ENCODE data around the gene ORC3. TPM values are rescaled to one million over a fixed set of nuclear protein-coding genes. Genes with fewer than 3 reads are reported as not detected.
"Not testable (repeated sequence)": the region's sequence is repeated elsewhere in the genome, so short reads cannot be mapped to it uniquely, and the experiment has no call there.

Gene ORC3
- polyA plus RNA-seq, 1 donor, result 27.0 TPM

DNA sequence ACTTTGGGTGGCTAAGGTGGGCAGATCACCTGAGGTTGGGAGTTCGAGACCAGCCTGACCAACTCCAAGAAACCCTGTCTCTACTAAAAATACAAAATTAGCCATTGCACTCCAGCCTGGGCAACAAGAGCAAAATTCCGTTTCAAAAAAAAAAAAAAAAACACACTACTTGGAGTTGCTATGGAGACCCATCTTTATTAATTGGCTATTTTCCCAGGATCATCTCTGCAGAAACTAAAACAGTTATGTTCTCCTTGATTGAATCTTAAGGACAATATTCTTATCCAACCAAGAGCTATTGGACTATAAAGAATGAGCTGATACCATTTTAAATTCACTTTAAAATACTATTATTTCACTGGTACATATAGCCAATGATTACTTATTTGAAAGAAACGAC, 97.4 kb downstream of the ORC3 start:
- Histone ChIP-seq H3K27me3 (ENCODE audit: control insufficient read depth, insufficient read depth, low read length) (no peaks in the 10 kb centered on the region), H3K4me1 (ENCODE audit: control insufficient read depth, insufficient read depth, low read length) (peaks cover 13% of the 10 kb centered on the region), H3K4me3 (ENCODE audit: low read length) (no peak overlapping the region), H3K36me3 (ENCODE audit: control insufficient read depth, insufficient read depth, low read length) (peaks cover 9% of the 10 kb centered on the region), H3K9me3 (ENCODE audit: control insufficient read depth, low read depth, low read length) (no peaks in the 10 kb centered on the region), H3K27ac (ENCODE audit: low read length) (no peak overlapping the region)
- no peak for DNase-seq
- 83% methylated on average over 1 of the region's 3 CpGs for WGBS (ENCODE audit: insufficient coverage, low lambda C conversion rate)

DNA sequence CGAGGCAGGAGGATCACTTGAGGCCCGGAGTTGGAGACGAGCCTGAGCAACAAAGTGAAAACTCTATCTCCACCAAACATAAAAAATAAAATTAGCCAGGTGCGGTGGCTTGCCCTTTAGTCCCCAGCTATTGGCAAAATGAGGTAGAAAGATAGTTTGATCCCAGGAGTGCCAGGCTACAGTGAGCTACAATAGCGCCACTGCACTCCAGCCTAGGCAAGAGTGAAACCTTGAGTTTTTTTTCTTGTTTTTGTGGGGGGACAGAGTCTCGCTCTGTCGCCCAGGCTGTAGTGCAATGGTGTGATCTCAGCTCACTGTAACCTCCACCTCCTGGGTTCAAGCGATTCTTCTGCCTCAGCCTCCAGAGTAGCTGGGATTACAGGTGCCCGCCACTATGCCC, 98.0 kb downstream of the ORC3 start:
- H3K27ac ChIP-seq (ENCODE audit: low read length); DNase-seq; H3K36me3 ChIP-seq (ENCODE audit: control insufficient read depth, insufficient read depth, low read length); H3K9me3 ChIP-seq (ENCODE audit: control insufficient read depth, low read depth, low read length); H3K4me3 ChIP-seq (ENCODE audit: low read length); H3K27me3 ChIP-seq (ENCODE audit: control insufficient read depth, insufficient read depth, low read length): not testable (repeated sequence)
- peaks cover 13% of the 10 kb centered on the region for H3K4me1 ChIP-seq (ENCODE audit: control insufficient read depth, insufficient read depth, low read length)
- WGBS (ENCODE audit: insufficient coverage, low lambda C conversion rate), result no CpG with 5 or more reads among the region's 9 CpGs

DNA sequence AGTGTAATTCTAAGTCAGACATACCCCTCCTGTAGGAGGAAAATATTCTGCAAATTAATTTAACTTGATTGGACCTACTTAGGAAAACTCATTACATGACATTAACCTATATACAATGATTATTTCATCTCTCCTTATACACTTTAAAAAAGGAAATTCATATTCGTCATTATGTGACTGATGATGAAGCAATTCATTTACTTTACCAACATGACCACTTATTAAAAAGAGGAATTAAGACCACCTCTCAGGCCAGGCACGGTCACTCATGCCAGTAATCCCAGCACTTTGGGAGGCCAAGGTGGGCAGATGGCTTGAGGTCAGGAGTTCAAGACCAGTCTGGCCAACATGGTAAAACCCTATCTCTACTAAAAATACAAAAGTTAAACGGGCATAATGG, 100.5 kb downstream of the ORC3 start:
- Histone ChIP-seq H3K36me3 (ENCODE audit: control insufficient read depth, insufficient read depth, low read length) (peaks cover 9% of the 10 kb centered on the region), H3K27me3 (ENCODE audit: control insufficient read depth, insufficient read depth, low read length) (no peaks in the 10 kb centered on the region), H3K4me1 (ENCODE audit: control insufficient read depth, insufficient read depth, low read length) (peaks cover 3% of the 10 kb centered on the region), H3K27ac (ENCODE audit: low read length) (no peak overlapping the region), H3K4me3 (ENCODE audit: low read length) (no peak overlapping the region), H3K9me3 (ENCODE audit: control insufficient read depth, low read depth, low read length) (no peaks in the 10 kb centered on the region)
- no peak for DNase-seq
- WGBS (ENCODE audit: insufficient coverage, low lambda C conversion rate), result 100% methylated on average over 1 of the region's 3 CpGs

DNA sequence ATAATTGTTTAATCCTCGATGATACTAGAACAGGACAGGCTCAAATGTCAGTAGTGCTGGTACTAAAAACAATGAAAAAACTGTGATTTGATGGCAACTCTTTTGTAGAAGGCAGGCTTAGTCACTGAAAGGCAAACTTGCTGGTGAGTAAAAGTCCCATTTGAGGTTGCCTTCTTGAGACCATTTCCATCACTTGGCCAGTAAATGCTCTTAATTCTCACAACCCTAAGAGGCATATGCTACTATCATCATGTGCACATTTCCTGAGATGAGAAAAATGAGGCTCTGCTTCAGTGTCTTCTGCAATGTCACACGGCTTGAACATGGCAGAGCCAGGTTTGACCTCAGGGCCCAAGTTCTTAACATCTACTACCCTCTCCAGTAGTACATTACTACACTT, 102.2 kb downstream of the ORC3 start:
- WGBS (ENCODE audit: insufficient coverage, low lambda C conversion rate), result 75% methylated on average over 1 of the region's 2 CpGs
- DNase-seq, result no peak
- no peaks in the 10 kb centered on the region for H3K9me3 ChIP-seq (ENCODE audit: control insufficient read depth, low read depth, low read length)
- peak overlapping the region; percentile 42 for H3K27ac ChIP-seq (ENCODE audit: low read length)
- H3K4me1 ChIP-seq (ENCODE audit: control insufficient read depth, insufficient read depth, low read length), result peaks cover 8% of the 10 kb centered on the region
- peaks cover 9% of the 10 kb centered on the region for H3K36me3 ChIP-seq (ENCODE audit: control insufficient read depth, insufficient read depth, low read length)
- no peaks in the 10 kb centered on the region for H3K27me3 ChIP-seq (ENCODE audit: control insufficient read depth, insufficient read depth, low read length)
- no peak overlapping the region for H3K4me3 ChIP-seq (ENCODE audit: low read length)

DNA sequence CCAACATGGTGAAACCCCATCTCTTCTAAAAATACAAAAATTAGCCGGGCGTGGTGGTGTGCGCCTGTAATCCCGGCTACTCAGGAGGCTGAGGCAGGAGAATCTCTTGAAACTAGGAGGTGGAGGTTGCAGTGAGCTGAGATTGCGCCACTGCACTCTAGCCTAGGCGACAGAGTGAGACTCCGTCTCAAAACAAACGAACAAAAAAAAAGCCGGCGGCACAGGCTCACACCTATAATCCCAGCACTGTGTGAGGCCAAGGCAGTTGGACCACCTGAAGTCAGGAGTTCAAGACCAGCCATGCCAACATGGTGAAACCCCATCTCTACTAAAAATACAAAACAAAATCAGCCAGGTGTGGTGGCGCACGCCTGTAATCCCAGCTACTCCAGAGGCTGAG, 106.9 kb downstream of the ORC3 start:
- not testable (repeated sequence) for DNase-seq; H3K36me3 ChIP-seq (ENCODE audit: control insufficient read depth, insufficient read depth, low read length); H3K27ac ChIP-seq (ENCODE audit: low read length); H3K27me3 ChIP-seq (ENCODE audit: control insufficient read depth, insufficient read depth, low read length); H3K4me3 ChIP-seq (ENCODE audit: low read length); H3K9me3 ChIP-seq (ENCODE audit: control insufficient read depth, low read depth, low read length)
- WGBS (ENCODE audit: insufficient coverage, low lambda C conversion rate), result 90% methylated on average over 2 of the region's 12 CpGs
- H3K4me1 ChIP-seq (ENCODE audit: control insufficient read depth, insufficient read depth, low read length), result peaks cover 13% of the 10 kb centered on the region

DNA sequence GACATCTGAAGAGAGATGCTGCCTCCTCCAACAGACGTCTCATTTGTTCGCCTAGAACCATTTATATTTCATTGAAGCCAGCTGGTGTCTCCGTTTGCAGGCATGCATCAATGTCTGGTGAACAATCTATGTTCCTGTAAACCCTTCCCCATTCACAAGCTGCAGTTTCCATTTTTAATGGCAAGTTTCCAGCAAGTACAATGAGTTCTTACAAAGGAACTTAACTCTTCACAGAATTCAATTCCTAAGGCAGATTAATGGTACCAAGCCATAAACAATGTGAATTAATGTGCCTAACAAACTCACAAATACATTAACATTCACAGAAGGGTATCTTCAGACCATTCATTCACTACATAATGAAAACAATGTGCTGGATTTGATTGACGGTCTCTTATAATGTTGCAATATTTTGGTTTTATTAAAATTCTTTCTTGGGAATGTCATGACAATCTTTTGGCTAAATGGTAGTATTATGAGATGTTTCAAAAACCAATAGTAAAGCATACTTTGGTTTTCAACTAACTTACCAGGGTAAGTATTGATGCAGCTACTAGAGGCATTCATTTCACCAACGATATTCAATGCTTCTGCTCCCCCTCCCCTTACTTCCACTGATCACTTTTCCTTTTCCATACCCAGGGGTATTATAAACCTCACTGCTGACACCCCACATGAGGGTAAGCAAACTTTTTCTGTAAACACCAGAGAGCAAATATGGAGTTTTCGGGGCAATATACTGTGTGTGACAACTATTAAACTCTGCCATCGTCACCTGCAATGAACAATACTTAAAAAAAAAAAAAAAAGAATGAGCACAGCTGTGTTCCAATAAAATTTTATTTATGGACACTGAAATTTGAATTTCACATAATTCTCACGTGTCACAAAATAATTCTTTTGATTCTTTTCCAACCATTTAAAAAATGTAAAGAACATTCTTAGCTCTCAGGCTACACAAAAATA, 107.9 kb downstream of the ORC3 start:
- Histone ChIP-seq H3K4me3 (ENCODE audit: low read length) (peak overlapping the region; percentile 93), H3K4me1 (ENCODE audit: control insufficient read depth, insufficient read depth, low read length) (peaks cover 13% of the 10 kb centered on the region), H3K36me3 (ENCODE audit: control insufficient read depth, insufficient read depth, low read length) (peaks cover 2% of the 10 kb centered on the region), H3K27me3 (ENCODE audit: control insufficient read depth, insufficient read depth, low read length) (no peaks in the 10 kb centered on the region), H3K27ac (ENCODE audit: low read length) (peak overlapping the region; percentile 98), H3K9me3 (ENCODE audit: control insufficient read depth, low read depth, low read length) (no peaks in the 10 kb centered on the region)
- DNase-seq, result peak in 1 of 2 donors; percentile 48
- WGBS (ENCODE audit: insufficient coverage, low lambda C conversion rate), result 39% methylated on average over 4 of the region's 8 CpGs

DNA sequence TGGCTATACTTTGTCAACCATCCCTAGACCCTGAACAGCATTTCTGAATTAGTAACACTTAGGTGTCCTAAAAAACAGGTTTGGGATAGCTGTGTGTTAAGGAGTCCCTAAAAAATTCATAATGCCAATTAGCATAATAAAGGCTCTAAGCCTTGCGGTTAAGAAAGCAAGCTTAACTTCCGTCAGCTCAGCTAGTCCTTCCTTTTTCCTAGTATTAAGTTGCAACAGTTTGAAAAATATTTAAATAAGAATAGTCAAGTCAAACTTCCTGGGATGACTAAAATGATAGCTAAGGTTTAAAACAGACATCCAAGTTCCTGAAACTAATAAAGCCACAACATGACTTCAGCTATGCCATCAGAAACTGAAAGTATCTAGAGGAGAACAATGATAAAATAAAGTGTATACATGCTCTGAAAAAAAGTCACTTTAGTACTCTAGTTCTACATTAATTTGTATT, 108.6 kb downstream of the ORC3 start:
- no CpG with 5 or more reads among the region's 2 CpGs for WGBS (ENCODE audit: insufficient coverage, low lambda C conversion rate)
- Histone ChIP-seq H3K36me3 (ENCODE audit: control insufficient read depth, insufficient read depth, low read length) (peaks cover 2% of the 10 kb centered on the region), H3K27ac (ENCODE audit: low read length) (peak overlapping the region; percentile 98), H3K9me3 (ENCODE audit: control insufficient read depth, low read depth, low read length) (no peaks in the 10 kb centered on the region), H3K4me3 (ENCODE audit: low read length) (peak overlapping the region; percentile 93), H3K4me1 (ENCODE audit: control insufficient read depth, insufficient read depth, low read length) (peaks cover 16% of the 10 kb centered on the region), H3K27me3 (ENCODE audit: control insufficient read depth, insufficient read depth, low read length) (no peaks in the 10 kb centered on the region)
- DNase-seq, result peak in 1 of 2 donors; percentile 55

DNA sequence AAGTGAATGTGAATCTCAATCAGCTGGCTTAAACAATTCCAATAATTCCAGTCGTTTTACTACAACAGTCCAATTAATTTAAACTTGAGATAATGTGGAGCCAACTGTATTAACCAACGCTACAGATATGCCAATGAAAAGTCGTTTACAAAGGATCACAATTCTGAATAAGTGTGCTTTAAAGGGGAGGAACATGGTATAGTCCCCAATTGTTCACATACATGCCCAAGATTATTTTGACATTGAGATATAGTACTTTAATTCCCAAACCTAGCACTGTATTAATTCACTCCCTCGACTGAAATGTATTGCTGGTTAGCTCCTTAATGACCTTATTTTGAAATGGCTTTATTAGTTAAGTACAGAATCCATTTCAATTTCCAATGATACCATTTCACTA, 109.6 kb downstream of the ORC3 start:
- WGBS (ENCODE audit: insufficient coverage, low lambda C conversion rate), result 0% methylated on average over 1 of the region's 4 CpGs
- Histone ChIP-seq H3K4me3 (ENCODE audit: low read length) (peak overlapping the region; percentile 93), H3K27ac (ENCODE audit: low read length) (peak overlapping the region; percentile 98), H3K4me1 (ENCODE audit: control insufficient read depth, insufficient read depth, low read length) (peaks cover 16% of the 10 kb centered on the region), H3K36me3 (ENCODE audit: control insufficient read depth, insufficient read depth, low read length) (peaks cover 2% of the 10 kb centered on the region), H3K27me3 (ENCODE audit: control insufficient read depth, insufficient read depth, low read length) (no peaks in the 10 kb centered on the region), H3K9me3 (ENCODE audit: control insufficient read depth, low read depth, low read length) (no peaks in the 10 kb centered on the region)
- DNase-seq, result peak in 1 of 2 donors; percentile 29

DNA sequence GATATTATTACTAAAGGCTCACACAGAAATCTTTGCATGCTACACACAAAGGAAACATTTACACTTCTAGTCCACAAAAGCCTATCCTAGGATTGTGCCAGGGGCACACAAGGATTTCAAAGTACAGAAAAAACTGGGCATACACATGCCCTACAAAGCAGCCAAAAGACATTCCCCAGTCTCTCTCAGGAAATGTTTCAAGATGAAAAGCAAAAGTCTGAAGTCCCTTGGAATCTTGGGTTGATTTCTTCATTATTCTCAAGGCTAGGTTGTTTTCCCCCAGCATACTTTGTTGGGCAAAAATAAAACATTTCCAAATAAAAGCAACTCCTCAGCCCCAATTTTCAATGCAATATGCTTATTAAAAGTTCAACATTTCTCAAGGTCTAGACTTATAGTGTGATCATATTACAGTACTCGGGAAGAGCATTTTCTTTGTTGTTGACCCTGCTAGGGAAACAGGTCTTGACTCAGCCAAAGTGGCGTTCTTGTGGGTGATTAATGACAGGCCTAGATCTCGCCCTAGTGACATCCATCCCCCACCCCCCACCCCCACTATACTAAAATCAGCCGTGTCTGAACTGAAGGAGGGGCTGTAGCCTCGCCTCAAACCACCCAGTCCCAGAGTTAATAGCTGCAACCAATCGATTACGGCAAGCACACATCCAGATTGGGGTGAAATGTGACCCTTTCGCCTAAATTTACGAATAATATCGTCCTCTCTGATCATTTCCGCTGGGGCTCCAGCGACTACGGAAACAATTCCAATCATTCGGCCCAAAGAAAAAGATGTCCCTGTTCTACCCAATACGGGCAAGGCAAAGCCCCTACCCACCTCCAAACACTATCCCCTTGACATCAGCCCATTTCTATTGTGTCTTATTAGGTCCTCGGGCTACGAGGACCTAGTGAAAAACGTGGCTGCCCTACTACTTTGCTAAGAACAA, 110.7 kb downstream of the ORC3 start:
- no peaks in the 10 kb centered on the region for H3K27me3 ChIP-seq (ENCODE audit: control insufficient read depth, insufficient read depth, low read length)
- peak; percentile 64 to 82 for DNase-seq
- H3K9me3 ChIP-seq (ENCODE audit: control insufficient read depth, low read depth, low read length), result no peaks in the 10 kb centered on the region
- H3K4me3 ChIP-seq (ENCODE audit: low read length), result peak overlapping the region; percentile 93
- H3K36me3 ChIP-seq (ENCODE audit: control insufficient read depth, insufficient read depth, low read length), result peaks cover 2% of the 10 kb centered on the region
- peak overlapping the region; percentile 98 for H3K27ac ChIP-seq (ENCODE audit: low read length)
- no CpG with 5 or more reads among the region's 18 CpGs for WGBS (ENCODE audit: insufficient coverage, low lambda C conversion rate)
- H3K4me1 ChIP-seq (ENCODE audit: control insufficient read depth, insufficient read depth, low read length), result peaks cover 10% of the 10 kb centered on the region

DNA sequence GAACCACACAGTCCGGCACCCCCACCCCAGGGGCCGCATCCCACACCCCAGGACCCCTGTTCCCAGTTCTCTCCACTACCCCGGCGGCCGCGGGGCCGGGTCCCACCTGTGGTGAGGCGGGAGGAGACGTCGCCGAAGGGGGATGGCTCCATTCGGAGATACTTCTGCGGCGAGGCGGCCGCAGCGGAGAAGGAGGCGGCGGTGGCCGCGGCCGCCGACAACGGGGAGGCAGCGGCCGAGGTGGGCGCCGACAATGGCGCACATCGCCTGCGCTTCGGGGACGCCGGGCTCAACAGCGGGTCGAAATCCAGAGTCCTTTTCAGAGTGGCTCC, 111.4 kb downstream of the ORC3 start:
- Histone ChIP-seq H3K4me1 (ENCODE audit: control insufficient read depth, insufficient read depth, low read length) (peaks cover 10% of the 10 kb centered on the region), H3K9me3 (ENCODE audit: control insufficient read depth, low read depth, low read length) (no peaks in the 10 kb centered on the region), H3K4me3 (ENCODE audit: low read length) (peak overlapping the region; percentile 93), H3K27ac (ENCODE audit: low read length) (peak overlapping the region; percentile 98), H3K36me3 (ENCODE audit: control insufficient read depth, insufficient read depth, low read length) (peaks cover 2% of the 10 kb centered on the region), H3K27me3 (ENCODE audit: control insufficient read depth, insufficient read depth, low read length) (no peaks in the 10 kb centered on the region)
- peak in 1 of 2 donors; percentile 57 for DNase-seq
- WGBS (ENCODE audit: insufficient coverage, low lambda C conversion rate), result no CpG with 5 or more reads among the region's 36 CpGs

Measured in large intestine (tissue), 3 donors.